T-helper 2 cell treated with Interferon-gamma antibody and Interleukin-4, amounts not matched to agents 5 μg/mL and 100 μg/mL, for 36 hours (primary cell): Measurements from ENCODE around the gene NAT10.

Source experiments
- DNase-seq: peaks from one replicate; pipeline ENCODE4 v3.0.0; 2021; ENCODE audit warnings: low spot score
- H3K27ac Mint-ChIP-seq: one replicate; pipeline ENCODE4 v1.8.0; 2021; ENCODE audit warnings: mild to moderate bottlenecking, mixed read lengths
- H3K27me3 Mint-ChIP-seq: one replicate; pipeline ENCODE4 v1.8.0; 2021; ENCODE audit warnings: low read depth, mixed read lengths
- H3K36me3 Mint-ChIP-seq: one replicate; pipeline ENCODE4 v1.8.0; 2021; ENCODE audit warnings: low read depth, mixed read lengths
- H3K4me1 Mint-ChIP-seq: one replicate; pipeline ENCODE4 v1.8.0; 2021; ENCODE audit warnings: low read depth, mixed read lengths
- H3K4me3 Mint-ChIP-seq: one replicate; pipeline ENCODE4 v1.8.0; 2022; ENCODE audit warnings: mild to moderate bottlenecking, moderate library complexity, mixed read lengths
- H3K9me3 Mint-ChIP-seq: one replicate; pipeline ENCODE4 v1.8.0; 2021; ENCODE audit warnings: mixed read lengths

Gene NAT10

DNA sequence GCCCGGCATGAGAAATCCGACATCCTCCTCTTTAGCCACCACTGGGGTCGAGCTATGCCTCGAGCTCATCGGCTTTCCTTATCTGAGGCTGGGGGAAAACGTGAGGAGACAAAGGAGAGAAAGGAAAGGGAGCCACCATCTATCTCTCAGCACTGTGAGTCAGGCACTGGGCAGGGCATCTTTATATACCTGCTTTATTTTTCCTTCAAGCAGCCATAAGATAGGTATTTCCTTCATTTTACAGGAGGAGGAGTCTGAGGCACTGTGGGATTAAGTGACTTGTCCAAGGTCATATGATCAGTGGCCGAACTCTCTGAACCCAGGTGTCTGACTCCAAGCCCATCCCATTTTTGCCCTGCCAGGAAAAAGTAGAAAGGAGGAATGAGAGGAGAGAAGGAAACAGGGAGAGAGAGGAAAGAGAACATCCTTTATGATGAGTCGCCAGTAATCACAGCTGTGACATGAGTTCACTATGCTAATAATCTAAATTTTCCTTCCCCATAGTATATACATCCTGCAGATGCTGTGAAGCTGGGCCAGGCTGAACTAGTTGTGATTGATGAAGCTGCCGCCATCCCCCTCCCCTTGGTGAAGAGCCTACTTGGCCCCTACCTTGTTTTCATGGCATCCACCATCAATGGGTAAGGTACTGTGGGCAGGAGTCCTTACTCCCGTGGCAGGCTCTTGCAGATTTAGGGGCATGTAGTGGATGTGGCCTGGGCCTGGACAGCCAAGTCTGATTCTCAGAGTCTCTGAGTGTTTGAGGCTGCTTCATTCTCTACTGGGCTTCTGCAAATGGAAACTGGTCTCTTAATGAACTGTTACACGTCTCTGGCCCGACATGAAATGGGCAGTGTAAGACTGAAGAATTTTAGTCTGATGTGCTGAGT, 21.8 kb downstream of the NAT10 start:
- H3K27ac Mint-ChIP-seq = no peak overlapping the region

DNA sequence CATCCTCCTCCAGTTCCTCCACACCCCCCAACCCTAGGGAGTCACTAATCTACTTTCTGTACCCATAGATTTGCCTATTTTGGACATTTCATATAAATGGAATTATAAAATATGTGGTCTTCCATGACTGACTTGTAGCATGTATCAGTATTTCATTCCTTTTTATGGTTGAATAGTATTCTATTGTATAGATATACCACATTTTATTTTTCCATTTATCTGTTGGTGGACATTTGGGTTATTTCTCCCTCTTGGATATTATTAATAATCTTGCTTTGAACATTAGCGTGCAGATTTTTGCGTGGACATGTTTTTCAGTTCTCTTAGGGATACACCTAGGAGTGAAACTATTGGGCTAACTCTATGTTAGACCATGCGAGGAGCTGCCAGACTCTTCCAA, 23.4 kb downstream of the NAT10 start:
- H3K27me3 Mint-ChIP-seq = no peaks in the 10 kb centered on the region
- peaks cover 57% of the 10 kb centered on the region for H3K36me3 Mint-ChIP-seq
- no peak overlapping the region for H3K4me3 Mint-ChIP-seq
- H3K27ac Mint-ChIP-seq = no peak overlapping the region
- H3K9me3 Mint-ChIP-seq = no peaks in the 10 kb centered on the region
- no peaks in the 10 kb centered on the region for H3K4me1 Mint-ChIP-seq
- no peak for DNase-seq

More for the DNA sequence above, 21.8 kb downstream of the NAT10 start:
- H3K9me3 Mint-ChIP-seq = no peaks in the 10 kb centered on the region
- H3K4me3 Mint-ChIP-seq = no peak overlapping the region
- no peak for DNase-seq
- H3K4me1 Mint-ChIP-seq = no peaks in the 10 kb centered on the region
- no peaks in the 10 kb centered on the region for H3K27me3 Mint-ChIP-seq
- H3K36me3 Mint-ChIP-seq = peaks cover 57% of the 10 kb centered on the region

DNA sequence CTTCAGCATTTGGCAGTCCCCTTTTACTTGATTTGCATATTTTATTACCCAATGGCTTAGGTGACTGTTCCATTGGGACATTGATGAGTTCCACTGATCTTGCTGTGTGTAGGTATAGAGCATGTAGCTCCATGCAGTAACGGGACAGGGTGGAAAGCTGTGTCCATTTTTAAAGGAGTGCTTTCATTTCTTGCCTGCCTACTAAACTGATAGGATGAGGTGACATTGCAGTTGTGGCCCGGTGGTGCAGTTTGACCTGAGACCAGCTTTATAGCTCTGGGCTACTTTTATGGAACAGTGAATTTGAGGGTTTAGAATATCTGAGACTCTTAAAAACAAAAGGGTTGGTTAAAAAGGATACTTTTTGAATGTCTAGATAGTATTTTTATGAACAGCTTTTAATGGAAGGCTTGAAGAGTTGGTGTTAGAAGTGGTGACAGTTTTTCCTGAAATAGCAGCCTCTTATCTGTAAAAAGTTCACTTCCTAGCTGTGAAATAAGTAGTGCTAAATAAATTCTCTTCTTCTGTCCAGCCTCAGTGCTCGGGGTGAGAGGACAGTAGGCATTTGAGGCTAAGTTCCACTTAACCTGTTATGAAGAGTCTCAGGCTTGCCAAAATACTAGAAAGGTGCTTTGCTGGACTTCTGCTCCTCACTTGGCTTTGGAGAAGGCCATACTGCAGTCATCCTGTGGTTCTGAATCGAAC, 27.0 kb downstream of the NAT10 start:
- Mint-ChIP-seq H3K27me3 (no peaks in the 10 kb centered on the region), H3K4me1 (peaks cover 3% of the 10 kb centered on the region), H3K9me3 (no peaks in the 10 kb centered on the region), H3K27ac (no peak overlapping the region), H3K4me3 (no peak overlapping the region), H3K36me3 (peaks cover 57% of the 10 kb centered on the region)
- DNase-seq = no peak

DNA sequence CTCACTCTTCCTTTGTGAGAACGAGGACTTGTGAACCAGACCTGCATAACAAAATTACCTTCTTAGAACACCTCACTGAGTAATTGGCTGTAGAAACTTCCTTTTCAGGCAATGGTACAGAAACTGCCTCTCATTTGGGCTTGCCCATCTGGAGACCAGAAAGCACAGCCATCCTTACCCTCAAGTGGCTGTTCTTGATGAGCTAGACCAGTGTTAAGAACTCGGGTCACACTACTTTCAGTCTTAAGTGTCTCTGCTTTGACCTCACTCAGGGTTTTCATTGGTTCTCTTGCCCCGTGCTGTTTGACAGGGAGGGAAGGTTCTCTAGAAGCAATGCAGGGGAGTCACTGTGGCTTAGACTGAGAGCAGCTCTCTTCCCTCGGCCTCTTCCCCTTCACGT, 29.3 kb downstream of the NAT10 start:
- H3K27me3 Mint-ChIP-seq = no peaks in the 10 kb centered on the region
- no peak for DNase-seq
- H3K4me3 Mint-ChIP-seq = no peak overlapping the region
- H3K36me3 Mint-ChIP-seq = peaks cover 62% of the 10 kb centered on the region
- no peak overlapping the region for H3K27ac Mint-ChIP-seq
- H3K9me3 Mint-ChIP-seq = no peaks in the 10 kb centered on the region
- H3K4me1 Mint-ChIP-seq = peaks cover 3% of the 10 kb centered on the region

DNA sequence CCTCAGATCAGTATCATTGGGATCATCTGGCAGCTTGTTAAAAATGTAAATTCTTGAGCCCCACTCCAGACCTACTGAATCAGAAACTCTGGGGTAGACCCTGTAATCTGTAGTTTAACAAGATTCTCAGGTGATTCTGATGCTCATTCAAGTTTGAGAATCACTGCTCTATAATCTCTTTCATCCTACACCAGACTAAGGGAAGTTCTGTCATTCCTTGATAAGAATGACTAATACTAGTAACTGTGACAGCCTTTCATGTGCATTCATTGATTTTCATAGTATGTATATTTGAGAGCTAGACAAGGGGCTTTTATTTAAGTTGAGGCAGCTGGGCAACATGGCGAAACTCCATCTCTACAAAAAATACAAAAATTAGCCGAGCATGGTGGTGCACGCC, 30.0 kb downstream of the NAT10 start:
- H3K4me3 Mint-ChIP-seq = no peak overlapping the region
- no peaks in the 10 kb centered on the region for H3K9me3 Mint-ChIP-seq
- peaks cover 66% of the 10 kb centered on the region for H3K36me3 Mint-ChIP-seq
- no peak overlapping the region for H3K27ac Mint-ChIP-seq
- no peaks in the 10 kb centered on the region for H3K27me3 Mint-ChIP-seq
- no peak for DNase-seq
- H3K4me1 Mint-ChIP-seq = peaks cover 3% of the 10 kb centered on the region

DNA sequence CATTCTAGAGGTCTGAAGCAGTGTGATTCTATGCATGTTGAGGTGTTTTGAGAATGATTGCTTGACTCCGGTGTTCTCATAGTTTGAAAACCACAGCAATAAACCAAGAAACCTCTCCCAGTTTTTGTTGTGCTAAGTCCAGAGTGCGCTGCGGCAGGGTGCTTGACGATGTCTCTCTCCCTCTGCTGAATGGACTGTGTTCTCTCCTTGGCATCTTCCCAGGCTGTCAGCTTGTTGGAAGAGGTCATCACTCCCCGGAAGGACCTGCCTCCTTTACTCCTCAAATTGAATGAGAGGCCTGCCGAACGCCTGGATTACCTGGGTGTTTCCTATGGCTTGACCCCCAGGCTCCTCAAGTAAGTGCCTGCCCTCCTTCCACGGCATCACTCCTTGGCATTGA, 31.0 kb downstream of the NAT10 start:
- Mint-ChIP-seq H3K27me3 (no peaks in the 10 kb centered on the region), H3K9me3 (no peaks in the 10 kb centered on the region), H3K36me3 (peaks cover 70% of the 10 kb centered on the region), H3K4me3 (no peak overlapping the region), H3K4me1 (peaks cover 3% of the 10 kb centered on the region), H3K27ac (no peak overlapping the region)
- no peak for DNase-seq

DNA sequence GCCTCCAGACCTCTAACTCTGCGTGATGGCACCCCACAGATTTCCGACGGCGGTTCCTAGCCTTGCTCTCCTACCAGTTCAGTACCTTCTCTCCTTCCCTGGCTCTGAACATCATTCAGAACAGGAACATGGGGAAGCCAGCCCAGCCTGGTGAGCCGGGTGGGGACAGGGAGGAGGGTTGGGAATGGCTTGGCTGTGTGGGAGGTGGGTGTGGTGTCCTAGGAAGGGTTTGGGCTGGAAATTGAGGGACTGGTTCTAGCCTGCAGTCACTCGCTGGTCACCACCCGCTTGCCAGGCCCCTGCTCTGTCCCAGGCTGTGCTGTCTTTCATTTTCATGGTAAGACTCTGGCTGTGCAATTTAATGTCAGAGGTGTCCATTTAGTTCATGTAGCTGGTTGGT, 33.9 kb downstream of the NAT10 start:
- Mint-ChIP-seq H3K27me3 (no peaks in the 10 kb centered on the region), H3K27ac (no peak overlapping the region), H3K36me3 (peaks cover 70% of the 10 kb centered on the region)

DNA sequence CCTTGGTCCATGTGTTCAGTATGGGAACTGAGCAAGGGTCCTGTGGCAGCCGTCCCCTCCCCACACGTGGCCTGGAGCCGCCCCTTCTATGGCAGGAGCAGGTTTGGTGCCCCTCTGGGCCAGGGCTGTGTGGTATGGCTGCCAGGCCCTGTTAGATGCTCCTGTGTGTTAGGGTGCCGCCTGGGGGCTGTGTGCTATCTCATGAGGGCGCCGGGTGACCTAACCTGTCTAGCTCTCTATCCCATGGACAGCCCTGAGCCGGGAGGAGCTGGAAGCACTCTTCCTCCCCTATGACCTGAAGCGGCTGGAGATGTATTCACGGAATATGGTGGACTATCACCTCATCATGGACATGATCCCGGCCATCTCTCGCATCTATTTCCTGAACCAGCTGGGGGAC, 34.7 kb downstream of the NAT10 start:
- Mint-ChIP-seq H3K27me3 (no peaks in the 10 kb centered on the region), H3K36me3 (peaks cover 68% of the 10 kb centered on the region)

More for the DNA sequence above, 33.9 kb downstream of the NAT10 start:
- DNase-seq = no peak
- Mint-ChIP-seq H3K4me3 (no peak overlapping the region), H3K9me3 (no peaks in the 10 kb centered on the region), H3K4me1 (peaks cover 3% of the 10 kb centered on the region)

DNA sequence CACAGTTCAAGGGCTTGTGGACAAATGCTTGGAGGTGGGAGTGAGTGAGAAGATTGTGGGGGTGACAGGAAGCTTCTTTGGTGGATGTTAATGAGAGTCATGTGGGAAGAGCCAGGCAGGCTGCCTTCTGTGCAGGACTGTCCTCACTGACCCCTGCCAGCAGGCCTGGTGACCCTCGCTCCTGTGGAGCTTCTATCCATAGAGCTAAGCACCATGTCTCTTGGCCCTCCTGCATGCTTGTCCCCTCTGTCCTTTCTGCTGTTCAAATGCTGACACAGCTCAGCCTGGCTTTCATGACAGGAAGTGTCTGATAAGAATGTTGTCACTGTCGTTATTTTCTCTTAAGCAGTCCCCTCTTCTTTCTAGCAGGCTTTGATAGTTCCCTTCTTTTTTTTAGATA, 37.6 kb downstream of the NAT10 start:
- Mint-ChIP-seq H3K27me3 (no peaks in the 10 kb centered on the region), H3K4me1 (no peaks in the 10 kb centered on the region), H3K27ac (no peak overlapping the region), H3K4me3 (no peak overlapping the region), H3K36me3 (peaks cover 64% of the 10 kb centered on the region), H3K9me3 (no peaks in the 10 kb centered on the region)
- DNase-seq = no peak

More for the DNA sequence above, 34.7 kb downstream of the NAT10 start:
- no peak overlapping the region for H3K27ac Mint-ChIP-seq
- H3K4me3 Mint-ChIP-seq = no peak overlapping the region
- H3K9me3 Mint-ChIP-seq = no peaks in the 10 kb centered on the region
- no peak for DNase-seq
- H3K4me1 Mint-ChIP-seq = peaks cover 1% of the 10 kb centered on the region

DNA sequence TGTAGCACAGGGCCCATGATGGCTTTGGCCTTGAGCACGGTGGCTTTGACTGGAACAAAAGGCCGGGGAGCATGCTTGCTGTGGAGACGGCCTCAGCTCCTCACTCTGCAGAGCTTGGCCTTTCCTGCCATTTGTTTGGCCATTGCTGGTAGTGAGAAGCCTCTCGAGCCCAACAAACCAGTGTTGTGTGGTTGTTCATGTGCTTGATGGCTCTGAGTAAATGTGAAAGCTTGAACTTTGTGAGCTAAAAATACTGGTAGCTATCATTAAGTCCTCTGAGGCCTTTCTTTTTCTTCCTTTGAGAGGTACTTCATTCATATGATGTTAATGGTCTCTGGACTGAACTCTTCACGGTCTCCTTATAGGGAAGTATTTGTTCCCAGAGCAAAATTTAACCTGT, 39.6 kb downstream of the NAT10 start:
- Mint-ChIP-seq H3K9me3 (no peaks in the 10 kb centered on the region), H3K4me1 (no peaks in the 10 kb centered on the region), H3K27me3 (no peaks in the 10 kb centered on the region), H3K4me3 (no peak overlapping the region), H3K36me3 (peaks cover 56% of the 10 kb centered on the region), H3K27ac (no peak overlapping the region)
- no peak for DNase-seq

DNA sequence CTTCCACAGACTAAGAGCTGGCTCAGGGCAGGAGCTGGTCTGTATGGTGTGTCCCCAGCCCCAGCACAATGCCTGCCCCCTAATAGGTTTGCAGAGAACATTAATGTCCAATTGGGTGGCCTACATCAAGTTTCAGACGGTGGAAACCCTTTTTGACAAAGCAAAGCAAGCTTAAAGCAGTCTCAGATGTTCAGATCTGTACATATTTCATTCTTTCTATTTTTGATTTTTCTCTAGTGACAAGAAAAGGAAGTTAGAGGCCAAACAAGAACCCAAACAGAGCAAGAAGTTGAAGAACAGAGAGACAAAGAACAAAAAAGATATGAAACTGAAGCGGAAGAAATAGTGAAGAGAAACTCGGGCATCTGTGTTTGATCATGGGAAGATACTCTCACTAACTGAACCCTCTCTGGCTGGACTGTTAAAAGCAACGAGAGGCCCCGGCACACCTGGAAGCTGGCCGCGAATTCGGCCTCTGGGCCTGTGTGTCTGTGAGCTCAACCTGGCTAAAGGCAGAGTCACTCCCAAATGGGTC, 40.5 kb downstream of the NAT10 start:
- H3K36me3 Mint-ChIP-seq = peaks cover 48% of the 10 kb centered on the region
- DNase-seq = no peak
- no peaks in the 10 kb centered on the region for H3K4me1 Mint-ChIP-seq
- peak overlapping the region; percentile 3 for H3K27ac Mint-ChIP-seq
- H3K4me3 Mint-ChIP-seq = no peak overlapping the region
- H3K9me3 Mint-ChIP-seq = no peaks in the 10 kb centered on the region
- H3K27me3 Mint-ChIP-seq = no peaks in the 10 kb centered on the region

DNA sequence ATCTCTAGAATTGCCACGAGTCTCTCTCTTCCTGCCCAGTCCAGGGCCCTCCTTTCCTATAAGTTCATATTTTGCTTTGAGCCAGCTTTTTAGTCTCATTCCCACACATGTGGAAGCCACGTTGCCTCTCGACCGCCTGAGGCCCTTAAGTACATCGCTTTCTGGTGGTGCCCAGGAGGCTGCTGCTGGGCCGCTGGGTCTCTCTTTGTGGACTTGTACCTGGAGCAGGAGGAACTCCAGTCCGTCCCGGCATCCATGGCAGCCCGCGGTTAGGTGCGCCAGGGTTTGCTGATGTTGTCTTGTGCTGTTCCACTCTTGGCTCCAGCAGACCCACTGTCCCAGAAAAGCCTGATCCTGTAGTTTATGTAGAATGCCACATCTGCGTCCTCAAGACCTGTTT, 41.0 kb downstream of the NAT10 start:
- peaks cover 43% of the 10 kb centered on the region for H3K36me3 Mint-ChIP-seq
- no peak overlapping the region for H3K27ac Mint-ChIP-seq
- DNase-seq = no peak
- H3K4me1 Mint-ChIP-seq = no peaks in the 10 kb centered on the region
- no peaks in the 10 kb centered on the region for H3K27me3 Mint-ChIP-seq
- H3K9me3 Mint-ChIP-seq = no peaks in the 10 kb centered on the region
- H3K4me3 Mint-ChIP-seq = no peak overlapping the region

DNA sequence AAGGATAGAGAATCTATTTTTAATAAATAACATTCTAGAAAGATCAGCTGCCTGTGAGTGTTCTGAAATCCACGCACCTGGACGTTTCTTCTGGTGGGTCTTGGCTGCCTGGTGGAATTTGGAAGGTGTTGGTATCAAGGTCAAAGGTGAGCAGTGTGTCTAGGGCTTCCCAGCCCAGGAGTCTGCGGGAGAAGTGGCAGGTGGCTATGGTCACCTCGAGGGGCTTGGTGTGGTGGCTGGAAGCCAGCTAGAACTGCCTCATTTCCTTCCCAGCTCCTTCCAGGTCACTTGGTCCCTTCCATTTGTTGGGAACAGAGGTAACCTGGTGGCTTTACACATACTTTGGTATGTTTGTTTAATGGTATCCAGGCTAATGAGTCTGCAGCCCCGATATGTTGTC, 41.4 kb downstream of the NAT10 start:
- Mint-ChIP-seq H3K36me3 (peaks cover 40% of the 10 kb centered on the region), H3K4me1 (no peaks in the 10 kb centered on the region), H3K27me3 (no peaks in the 10 kb centered on the region), H3K27ac (no peak overlapping the region), H3K9me3 (no peaks in the 10 kb centered on the region), H3K4me3 (no peak overlapping the region)
- DNase-seq = no peak

DNA sequence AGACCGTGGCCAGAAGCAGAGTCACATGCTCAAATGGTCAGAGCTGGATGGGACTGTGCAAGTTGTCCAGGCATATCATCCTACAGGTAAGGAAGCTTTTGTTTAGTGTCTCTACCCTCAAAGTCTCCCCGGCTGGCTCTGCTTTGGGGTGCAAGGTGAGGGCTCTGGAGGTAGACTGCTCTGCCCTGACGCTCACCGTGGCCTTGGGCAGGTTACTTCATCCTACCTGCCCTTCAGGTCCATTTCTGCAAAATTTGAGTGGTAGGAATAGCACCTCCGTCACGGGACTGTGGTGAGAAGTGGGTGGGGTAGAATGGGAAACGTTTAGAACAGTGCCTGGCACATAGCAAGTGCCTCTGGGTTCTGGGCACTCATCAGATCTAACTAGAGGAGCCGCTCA, 42.2 kb downstream of the NAT10 start:
- H3K4me1 Mint-ChIP-seq = no peaks in the 10 kb centered on the region
- H3K9me3 Mint-ChIP-seq = no peaks in the 10 kb centered on the region
- no peak for DNase-seq
- no peak overlapping the region for H3K4me3 Mint-ChIP-seq
- H3K27ac Mint-ChIP-seq = no peak overlapping the region
- H3K27me3 Mint-ChIP-seq = no peaks in the 10 kb centered on the region
- H3K36me3 Mint-ChIP-seq = peaks cover 33% of the 10 kb centered on the region
